Activated CD4-positive, alpha-beta T cell treated with anti-CD3 and anti-CD28 coated beads, Interleukin-2, amount 50 U/mL, for 48 hours (primary cell): ENCODE measurements around the gene CFD.
"Not testable (repeated sequence)": the region's sequence is repeated elsewhere in the genome, so short reads cannot be mapped to it uniquely, and the experiment has no call there.

Experiments
- DNase-seq, 2 experiments: peaks; one replicate each; pipeline ENCODE4 v3.0.0-alpha.2; 2020

Gene CFD

DNA sequence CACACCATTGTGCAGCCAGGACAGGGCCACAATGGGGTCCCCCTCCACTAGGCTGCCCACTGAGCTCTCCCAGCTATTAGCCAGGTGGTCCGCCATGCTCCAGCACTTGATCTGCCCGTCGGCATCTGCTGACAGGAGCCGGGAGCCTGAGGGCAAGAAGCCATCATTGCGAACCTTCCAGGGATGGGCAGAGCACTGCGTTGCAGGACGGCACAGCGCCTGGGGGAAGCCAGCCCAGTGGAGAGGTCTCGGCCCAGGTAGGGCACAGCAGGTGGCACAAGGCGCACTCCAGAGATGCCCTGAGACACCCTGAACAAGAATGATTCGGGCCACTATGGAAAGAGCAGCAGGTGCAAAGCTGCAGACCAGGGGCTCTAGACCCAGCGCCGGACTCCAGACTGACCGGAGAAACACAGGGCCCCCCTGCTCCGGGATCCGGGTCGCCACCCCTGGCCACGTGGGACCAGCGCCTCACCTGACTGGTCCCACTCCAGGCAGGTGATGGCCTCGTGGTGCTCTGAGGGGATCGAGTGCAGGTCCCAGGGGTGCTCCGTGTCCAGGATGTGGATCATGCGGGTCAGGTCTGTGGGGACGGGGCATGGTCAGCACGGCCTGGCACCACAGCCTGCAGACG lies 30.3 kb downstream of the CFD start:
- no peak for DNase-seq

DNA sequence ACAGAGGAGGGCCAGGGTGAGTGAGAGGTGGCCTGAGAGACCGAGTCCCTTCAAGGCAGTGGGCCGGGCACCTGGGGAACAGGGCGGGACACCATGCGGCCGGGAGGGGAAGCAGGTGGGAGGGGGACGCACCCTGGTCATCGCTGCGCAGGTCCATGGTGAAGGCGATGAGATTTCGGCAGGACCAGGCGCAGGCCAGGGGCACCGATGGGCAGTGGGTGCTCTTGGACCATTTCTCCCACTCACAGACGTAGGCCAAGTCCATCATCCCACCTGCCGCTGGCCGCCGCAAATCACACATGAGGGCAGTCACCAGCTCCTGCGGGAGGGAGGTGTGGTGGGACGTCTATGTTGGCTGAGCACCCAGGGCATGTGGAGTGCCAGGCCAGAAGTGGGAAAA lies 31.4 kb downstream of the CFD start:
- DNase-seq: no peak

DNA sequence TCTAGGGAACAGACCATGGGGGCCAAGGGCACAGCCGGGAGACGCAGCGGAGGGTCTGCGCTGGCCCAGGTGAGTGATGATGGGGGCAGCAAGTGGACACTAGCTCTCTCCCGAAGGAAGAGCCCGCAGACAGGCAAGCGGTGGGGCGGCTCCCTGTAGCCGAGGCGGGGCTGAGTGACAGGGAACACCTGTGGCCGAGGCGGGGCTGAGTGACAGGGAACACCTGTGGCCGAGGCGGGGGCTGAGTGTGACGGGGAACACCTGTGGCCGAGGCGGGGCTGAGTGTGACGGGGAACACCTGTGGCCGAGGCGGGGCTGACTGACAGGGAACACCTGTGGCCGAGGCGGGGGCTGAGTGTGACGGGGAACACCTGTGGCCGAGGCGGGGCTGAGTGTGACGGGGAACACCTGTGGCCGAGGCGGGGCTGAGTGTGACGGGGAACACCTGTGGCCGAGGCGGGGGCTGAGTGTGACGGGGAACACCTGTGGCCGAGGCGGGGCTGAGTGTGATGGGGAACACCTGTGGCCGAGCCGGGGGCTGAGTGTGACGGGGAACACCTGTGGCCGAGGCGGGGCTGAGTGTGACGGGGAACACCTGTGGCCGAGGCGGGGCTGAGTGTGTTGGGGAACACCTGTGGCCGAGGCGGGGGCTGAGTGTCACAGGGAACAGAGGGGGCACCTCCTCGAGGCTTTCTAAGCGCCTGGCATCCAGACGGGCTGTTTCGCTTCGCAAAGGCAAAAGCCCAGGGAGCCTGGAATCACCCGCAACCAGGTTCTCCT lies 32.1 kb downstream of the CFD start:
- DNase-seq: not testable (repeated sequence)

DNA sequence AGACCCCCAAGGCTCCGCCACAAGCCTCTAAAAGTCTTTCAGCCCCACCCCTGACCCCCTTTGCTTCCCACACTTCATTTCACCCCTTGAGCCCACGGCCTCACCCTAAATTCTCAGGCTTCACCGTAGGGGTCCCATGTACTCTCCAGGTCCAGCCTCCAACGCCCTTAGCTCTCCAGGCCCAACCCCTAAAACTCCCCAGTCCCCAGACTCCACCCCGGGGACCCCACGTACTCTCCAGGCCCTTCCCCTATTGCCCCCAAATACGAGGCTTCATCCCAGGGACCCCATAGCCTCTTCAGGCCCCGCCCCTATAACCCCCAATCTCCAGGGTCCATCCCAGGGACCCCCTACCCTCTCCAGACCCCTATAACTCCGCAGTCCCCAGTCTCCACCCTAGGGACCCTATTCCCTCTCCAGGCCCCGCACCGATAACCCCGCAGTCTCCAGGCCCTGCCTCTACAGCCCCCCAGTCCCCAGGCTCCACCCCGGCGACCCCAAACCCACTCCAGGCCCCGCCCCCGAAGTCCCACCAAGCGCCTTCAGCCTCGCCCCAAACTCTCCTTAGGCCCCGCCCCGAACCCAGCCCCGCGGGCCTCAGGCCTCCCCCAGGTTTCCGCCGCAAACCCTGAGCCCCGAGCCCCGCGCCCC lies 32.9 kb downstream of the CFD start:
- no peak for DNase-seq

DNA sequence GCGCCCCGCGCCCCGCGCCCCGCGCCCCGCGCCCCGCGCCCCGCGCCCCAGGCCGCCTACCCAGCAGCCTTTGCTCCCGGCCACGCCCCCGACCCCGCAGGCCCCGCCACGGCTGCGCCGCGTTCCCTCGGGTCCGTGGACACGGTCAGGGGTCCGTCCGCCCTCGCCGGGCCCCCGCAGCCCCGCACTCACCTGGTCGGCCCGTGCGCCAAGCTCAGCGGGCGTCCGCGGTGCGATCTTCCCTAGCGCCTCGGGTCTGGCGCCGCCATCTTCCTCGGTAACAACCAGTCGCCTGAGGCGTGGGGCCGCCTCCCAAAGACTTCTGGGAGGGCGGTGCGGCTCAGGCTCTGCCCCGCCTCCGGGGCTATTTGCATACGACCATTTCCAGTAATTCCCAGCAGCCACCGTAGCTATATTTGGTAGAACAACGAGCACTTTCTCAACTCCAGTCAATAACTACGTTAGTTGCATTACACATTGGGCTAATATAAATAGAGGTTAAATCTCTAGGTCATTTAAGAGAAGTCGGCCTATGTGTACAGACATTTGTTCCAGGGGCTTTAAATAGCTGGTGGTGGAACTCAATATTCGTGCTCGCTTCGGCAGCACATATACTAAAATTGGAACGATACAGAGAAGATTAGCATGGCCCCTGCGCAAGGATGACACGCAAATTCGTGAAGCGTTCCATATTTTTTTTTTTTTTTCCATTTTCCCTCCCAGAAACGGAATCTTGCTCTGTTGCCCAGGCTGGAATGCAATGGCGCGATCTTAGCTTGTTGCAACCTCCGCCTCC lies 33.6 kb downstream of the CFD start, which contains the start of the genes MED16 and RNU6-9:
Gene MED16 (minus strand): TSS at position 294 of the 796 bp plus-strand sequence. CDS start 2,056 bp downstream, outside the sequence.
Gene RNU6-9 (plus strand): TSS at position 591 of the 796 bp plus-strand sequence.
- peak; percentile 87 to 90 for DNase-seq

DNA sequence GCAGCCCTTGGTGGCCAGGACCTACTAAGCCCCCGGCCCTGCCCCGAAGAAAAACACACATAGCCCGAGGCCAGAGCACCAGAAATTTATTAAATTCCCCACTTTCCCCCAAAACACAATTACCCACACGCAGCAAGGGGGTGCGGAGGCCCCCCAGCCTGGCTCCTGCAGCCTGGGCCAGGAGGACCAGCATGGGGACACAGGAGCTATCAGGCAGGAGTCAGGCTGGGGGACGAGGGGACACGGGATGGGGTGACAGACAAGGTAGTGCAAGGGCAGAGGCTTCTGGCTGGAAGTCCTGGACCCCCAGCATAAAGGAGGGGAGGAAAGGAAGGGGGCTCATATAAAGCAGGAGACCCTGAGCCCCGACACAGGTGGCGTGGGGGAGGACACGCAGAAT lies 37.0 kb downstream of the CFD start:
- no peak for DNase-seq

DNA sequence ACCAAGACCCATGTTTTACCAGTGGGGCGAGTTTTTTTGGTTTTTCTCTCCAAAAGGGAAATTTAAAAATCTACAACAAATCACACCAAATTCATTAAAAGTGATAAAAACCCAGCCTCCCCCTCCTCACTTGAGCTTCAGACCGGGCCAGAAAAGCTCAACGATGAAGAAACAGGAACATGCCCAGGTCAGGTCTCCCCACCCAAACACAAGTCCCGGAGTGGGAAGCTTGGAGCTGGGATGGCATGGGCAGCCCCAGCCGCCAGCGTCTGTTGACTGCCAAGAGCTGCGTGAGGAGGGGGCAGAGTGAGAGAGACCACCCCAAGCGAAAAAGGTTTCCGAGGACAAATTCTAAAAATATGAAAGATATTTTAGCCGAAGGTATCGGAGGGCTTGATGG lies 37.5 kb downstream of the CFD start:
- DNase-seq: no peak

DNA sequence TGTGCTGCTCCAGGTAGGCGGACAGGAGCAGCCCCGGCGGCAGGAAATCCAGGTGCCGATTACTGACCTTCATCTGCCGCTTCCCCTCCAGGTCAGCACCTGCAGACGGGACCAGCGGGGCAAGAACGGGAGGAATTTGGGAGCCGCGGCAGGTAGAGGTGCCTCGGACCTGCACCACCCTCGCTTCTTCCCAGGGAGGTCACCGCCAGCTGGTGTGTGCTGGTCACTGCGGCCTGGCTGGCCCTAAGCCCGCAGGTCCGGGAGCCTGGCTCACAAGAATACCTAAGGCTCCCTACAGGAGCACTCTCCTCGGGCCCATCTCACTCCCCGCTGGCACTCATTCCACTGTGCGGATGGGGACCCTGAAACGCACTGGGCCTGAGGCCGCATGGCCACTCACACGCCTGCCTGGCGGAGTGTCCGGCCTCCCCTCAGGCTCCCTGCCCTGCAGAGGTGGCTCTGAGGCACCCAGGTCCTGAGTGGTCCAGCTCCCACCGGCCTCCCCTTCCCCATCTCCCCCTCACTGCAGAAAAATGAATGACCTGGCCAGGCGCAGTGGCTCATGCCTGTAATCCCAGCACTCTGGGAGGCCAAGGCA lies 38.1 kb downstream of the CFD start:
- no peak for DNase-seq

DNA sequence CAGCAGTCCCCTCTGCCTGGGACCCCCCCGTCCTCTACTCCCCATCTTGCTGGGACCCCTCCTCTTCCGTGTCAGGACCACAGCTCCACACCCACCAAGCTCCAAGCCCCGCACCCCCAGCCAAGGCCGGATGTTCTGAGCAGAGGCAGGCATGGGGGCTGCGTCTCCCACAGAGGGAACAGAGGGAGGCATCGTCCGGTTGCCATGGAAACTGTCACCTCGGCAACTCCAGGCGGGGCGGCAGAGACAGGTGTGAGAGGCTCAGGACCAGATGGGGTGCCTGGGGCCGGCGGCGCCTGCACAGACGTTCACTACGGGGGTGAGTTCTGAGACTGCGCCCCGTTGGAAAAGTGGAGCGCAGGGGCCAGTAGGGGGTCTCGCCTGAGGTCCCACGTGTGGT lies 39.2 kb downstream of the CFD start:
- no peak for DNase-seq

DNA sequence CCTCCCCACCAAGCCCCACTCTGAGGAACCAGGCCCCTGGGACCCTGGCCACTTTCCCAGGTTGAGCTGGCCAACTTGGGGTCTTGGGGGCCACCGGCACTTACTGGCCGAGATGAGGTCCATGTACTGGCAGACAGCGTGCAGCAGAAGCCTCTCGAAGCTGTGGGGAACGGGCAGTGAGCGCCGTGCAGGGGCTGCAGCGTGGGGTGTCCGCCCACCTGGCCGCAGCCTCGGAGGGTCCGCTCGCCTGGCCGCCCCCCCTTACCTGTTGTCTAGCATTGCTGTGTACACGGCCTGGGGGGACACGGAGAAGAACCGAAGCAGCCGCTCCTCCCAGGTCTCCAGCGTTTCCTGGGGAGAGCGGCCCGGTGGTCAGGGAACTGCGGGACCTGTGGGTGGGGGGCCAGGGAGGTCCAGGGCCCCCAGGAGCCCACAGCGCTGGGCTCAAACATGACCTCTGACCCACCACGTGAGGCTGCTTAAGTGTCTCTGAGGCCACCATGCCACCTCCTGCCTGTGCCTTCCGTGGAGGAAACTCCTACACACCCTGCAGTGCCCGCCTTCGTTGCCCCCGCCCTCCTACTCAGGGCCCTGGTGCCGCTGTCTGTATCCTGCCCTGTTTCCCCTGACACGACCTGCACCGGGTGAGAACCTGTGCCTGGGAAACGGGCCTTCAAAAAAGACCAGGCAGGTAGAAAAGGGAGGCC lies 40.0 kb downstream of the CFD start:
- DNase-seq: no peak

DNA sequence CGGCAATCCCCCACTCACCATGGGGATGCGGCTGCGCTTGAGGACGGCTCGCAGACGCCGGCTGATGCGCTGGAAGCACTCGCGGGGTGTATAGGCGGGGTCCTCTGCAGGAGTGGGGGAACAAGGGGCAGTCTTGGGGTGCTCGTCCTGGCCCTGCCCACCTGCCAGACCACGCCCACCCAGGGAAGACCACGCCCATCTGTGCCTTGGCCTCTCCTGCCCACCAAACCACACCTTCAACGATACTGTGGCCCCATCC lies 40.5 kb downstream of the CFD start:
- no peak for DNase-seq

DNA sequence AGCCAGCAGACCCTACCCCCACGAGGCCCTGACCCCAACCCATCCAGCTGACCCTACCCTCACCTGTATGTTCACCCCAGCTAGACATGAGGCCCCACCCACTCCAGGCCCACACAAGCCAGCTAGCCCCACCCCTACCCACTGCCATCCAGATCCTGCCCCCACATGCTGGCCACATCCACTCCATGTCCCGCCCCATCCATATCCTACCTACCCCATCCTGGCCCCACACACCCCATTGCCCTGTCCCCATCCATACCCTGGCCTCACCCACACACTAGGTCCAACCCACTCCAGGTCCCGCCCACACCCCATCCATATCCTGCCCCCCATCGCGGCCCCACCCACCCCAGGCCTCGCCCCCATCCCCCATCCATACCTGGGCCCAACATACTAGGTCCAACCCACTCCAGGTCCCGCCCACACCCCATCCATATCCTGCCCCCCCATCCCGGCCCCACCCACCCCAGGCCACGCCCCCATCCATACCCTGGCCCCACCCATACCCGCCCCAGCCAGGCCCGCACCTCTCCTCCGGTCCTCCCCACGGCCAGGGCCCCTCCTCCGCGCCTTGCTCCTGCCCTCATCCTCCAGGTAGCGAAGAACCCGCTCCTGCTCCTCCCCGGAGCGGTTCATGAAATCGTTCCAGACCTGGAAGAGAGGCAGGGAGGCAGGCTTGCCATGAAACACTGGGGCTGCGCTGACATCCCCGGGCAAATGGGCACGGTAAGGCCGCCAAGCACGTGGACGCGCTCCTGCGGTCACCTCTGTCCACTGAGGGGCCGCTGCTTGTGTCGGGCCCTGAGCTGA lies 41.0 kb downstream of the CFD start:
- no peak for DNase-seq

DNA sequence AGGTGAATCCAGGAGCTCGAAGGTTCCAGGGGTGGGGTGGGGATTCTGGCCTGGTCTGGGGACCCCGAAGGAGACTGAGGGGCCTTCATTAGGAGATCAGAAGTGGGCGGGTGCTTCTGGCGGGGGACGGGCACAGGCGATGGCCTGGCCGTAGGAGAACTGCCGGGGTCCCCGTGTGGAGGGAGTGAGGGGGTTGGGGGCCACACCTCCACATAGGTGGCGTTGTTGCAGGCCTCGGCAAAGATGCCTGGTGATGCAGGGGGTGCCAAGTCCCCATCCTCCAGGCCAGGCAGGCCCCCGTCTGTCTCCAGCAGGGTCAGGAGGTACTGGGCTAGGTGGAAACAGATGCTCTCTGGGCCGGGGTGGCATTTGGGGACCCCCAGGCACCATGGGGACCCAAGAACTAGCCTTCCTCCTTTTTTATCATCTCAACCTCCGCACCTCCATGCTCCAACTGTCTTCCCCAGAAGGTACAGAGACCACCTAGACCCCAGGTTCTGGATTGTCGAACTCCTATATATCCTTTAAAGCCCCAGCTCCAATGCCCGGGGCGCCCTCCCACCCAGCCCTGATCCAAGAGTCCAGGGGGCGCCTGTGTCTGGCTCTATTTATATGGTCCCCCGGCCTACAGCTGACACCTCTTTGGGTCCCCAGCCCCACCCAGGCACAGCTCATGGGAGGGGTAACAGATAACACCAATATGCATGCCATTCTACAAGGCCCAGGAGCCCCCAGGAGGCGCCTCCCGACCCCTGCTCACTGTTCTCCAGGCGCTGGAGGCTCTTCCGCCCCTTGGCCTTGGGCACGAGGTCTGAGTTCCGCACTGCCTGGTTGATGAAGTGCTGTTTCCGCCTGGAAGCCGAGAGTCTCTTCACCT lies 42.0 kb downstream of the CFD start:
- no peak for DNase-seq

DNA sequence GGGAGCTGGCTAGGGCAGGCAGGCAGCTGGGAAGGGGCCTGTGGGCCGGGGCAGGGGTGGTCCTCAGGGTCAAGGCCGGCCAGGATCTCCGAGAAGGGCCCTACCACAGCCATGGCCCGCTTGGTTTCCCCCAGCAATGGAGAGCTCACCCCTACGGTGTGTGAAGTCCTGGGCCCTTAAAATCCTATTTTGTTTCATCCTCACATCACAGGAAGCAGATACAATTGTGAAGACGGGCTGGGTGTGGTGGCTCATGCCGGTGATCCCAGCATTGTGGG lies 42.6 kb downstream of the CFD start:
- no peak for DNase-seq

DNA sequence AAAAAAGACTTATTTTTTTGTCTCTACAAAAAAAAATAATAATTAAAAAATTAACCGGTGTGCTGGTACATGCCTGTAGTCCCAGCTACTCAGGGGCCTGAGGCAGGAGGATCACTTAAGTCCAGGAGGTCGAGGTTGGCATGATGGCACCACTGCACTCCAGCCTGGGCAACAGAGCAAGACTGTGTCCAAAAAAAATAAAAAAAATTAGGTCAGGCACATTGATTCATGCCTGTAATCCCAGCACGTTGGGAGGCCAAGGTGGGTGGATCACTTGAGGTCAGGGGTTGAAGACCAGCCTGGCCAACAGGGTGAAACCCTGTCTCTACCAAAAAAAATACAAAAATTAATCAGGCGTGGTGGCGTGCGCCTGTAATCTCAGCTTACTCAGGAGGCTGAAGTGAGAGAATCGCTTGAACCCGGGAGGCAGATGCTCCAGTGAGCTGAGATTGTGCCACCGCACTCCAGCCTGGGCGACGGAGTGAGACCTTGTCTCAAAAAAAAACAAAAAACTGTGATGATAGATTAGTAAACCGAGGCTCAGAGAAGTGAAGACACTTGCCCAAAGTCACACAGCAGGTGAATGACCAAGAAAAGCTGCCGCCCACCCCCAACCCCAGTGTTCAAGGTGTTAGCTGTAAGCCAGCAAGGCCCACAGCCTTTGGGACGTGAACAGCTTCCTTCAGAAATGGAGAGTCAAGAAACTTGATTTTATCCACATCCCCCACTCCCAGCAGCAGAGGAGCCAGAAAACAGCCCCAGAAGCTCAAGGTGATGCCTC lies 43.2 kb downstream of the CFD start:
- DNase-seq: no peak

DNA sequence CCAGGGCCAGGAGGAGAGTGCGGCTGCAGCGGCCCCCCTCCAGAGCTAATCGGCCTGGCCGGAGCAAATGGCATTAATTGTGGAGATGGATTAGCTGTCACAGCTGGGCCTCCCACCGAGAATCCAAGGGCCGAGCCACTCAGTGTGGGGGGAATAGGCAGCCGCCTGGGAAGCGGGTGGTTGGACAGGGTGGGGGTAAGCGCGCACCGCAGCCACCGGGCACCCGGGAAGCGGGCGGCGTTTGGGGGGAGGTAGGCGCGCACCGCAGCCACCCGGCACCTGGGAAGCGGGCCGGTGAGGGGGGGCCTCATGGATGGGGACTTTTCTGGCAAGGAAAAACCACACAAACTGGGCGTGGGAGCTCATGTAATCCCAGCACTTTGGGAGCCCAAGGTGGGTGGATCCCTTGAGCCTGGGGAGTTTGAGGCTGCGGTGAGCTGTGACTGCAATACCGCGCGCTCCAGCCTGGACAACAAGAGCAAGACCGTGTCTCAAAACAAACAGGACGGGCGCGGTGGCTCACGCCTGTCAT lies 43.9 kb downstream of the CFD start:
- DNase-seq: no peak

DNA sequence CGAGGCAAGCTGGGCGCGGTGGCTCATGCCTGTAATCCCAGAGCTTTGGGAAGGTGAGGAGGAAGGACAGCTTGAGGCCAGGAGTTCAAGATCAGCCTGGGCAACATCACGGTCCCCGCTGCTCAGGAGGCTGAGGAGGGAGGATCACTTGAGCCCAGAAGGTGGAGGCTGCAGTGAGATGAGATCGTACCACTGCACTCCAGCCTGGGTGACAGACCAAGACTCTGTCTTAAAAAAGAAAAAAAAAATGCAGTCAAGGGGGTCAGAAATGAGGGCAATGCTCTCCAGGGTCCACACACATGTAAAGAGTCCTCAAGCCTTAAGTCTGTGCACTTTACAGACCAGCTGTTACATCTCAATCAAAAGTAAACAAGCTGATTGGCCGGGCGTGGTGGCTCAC lies 45.1 kb downstream of the CFD start:
- DNase-seq: no peak

DNA sequence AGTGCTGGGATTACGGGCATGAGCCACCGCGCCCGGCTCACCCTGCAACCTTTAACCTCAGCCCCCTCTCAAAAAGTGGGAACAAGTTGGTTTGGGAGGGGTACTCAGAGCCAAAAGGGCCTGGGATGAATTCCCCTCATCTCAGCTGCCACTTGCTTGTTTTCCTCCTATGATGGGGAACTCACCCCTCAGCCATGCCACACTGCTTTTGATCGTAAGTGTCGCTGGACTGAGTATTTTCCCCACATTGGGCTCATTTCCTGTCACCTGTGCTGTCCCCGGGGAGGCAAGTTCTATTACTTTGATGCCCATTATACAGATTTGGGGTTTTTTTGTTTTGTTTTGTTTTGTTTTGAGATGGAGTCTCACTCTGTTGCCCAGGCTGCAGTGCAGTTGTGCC lies 47.0 kb downstream of the CFD start:
- DNase-seq: no peak

DNA sequence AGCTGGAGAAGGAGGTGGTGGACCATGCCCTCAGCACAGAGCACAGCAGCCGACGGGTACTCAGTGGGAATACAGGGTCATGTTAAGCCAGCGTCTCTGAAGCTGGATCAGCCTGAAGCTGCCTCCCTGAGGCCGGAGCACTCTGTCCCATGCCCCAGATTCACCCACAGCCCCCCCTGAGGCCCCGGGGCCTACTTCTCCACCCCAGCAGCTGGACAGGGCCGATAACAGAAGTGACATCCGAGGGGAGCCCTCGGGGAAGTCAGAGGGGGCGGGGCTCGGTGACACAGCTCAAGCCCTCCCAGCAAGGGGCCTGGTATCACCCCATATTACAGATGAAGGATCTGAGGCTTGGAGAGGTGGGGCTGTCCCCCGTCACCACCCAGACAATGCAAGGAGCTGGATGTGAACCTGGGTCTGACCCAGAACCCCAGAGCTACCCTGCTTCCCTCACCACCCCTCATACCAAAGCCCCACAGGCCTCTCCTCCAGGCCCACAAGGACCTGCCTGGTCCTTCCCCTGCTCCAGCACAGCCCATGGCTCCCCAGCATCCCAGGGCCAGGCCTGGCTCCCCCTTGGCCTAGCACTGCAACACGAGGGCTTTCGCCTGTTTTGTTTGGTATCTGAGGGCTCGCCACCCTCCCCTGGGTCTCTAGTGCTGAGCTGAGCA lies 47.9 kb downstream of the CFD start:
- DNase-seq: peak in 1 of 2 experiments; percentile 37
